HepG2 (cell line): ENCODE data around the gene ACOT8. TPM values are rescaled to one million over a fixed set of nuclear protein-coding genes. Genes with fewer than 3 reads are reported as not detected.

Experiments used
- BCL6 ChIP-seq: IDR thresholded peaks from 2 replicates; pipeline ENCODE4 v1.6.1; 2016; ENCODE audit warnings: missing genetic modification reagents, missing compliant biosample characterization
- GRHL1 ChIP-seq: sonication (generic); formaldehyde crosslinking; conservative IDR thresholded peaks from 2 replicates; pipeline ENCODE4 v1.8.0; 2022; ENCODE audit warnings: missing genetic modification reagents
- KDM1A ChIP-seq: IDR thresholded peaks from 2 replicates; pipeline ENCODE4 v1.6.1; 2016; ENCODE audit warnings: missing compliant biosample characterization
- MTA1 ChIP-seq: sonication (generic); formaldehyde crosslinking; IDR thresholded peaks from 2 replicates; pipeline ENCODE4 v1.4.0; 2020; ENCODE audit warnings: missing genetic modification reagents, mild to moderate bottlenecking, borderline replicate concordance
- MYPOP ChIP-seq: sonication (generic); formaldehyde crosslinking; IDR thresholded peaks from 2 replicates; pipeline ENCODE4 v1.8.1; 2023; ENCODE audit warnings: mild to moderate bottlenecking, moderate library complexity, missing genetic modification reagents
- ONECUT2 ChIP-seq: sonication (generic); formaldehyde crosslinking; IDR thresholded peaks from 2 replicates; pipeline ENCODE4 v1.4.0; 2020; ENCODE audit warnings: missing genetic modification reagents
- PHF5A ChIP-seq: IDR thresholded peaks from one replicate; pipeline ENCODE4 v1.6.1; 2018; ENCODE audit warnings: low read depth, missing genetic modification reagents; ENCODE audit not compliant: unreplicated experiment
- RARG ChIP-seq: sonication (generic); formaldehyde crosslinking; IDR thresholded peaks from 2 replicates; pipeline ENCODE4 v1.4.0; 2020; ENCODE audit warnings: low read depth, mild to moderate bottlenecking, missing genetic modification reagents
- RXRA ChIP-seq: sonication (generic); formaldehyde crosslinking; IDR thresholded peaks from 2 replicates; pipeline ENCODE4 v1.5.1; 2020; ENCODE audit warnings: missing genetic modification reagents
- THAP9 ChIP-seq: sonication (generic); formaldehyde crosslinking; IDR thresholded peaks from 2 replicates; pipeline ENCODE4; 2020; ENCODE audit warnings: missing genetic modification reagents, mild to moderate bottlenecking, borderline replicate concordance
- YY1 ChIP-seq: IDR thresholded peaks from 2 replicates; pipeline ENCODE4 v1.6.1; 2011; ENCODE audit warnings: low read length, low read depth, moderate library complexity, mild to moderate bottlenecking; ENCODE audit not compliant: insufficient read depth, insufficient replicate concordance
- ZBTB21 ChIP-seq: sonication (generic); formaldehyde crosslinking; IDR thresholded peaks from 2 replicates; pipeline ENCODE4 v1.4.0; 2020; ENCODE audit warnings: missing genetic modification reagents
- ZFP91 ChIP-seq: sonication (generic); formaldehyde crosslinking; IDR thresholded peaks from 2 replicates; pipeline ENCODE4 v1.9.0; 2022; ENCODE audit warnings: missing genetic modification reagents, mild to moderate bottlenecking, borderline replicate concordance
- ZGPAT ChIP-seq: IDR thresholded peaks from 2 replicates; pipeline ENCODE4 v1.6.1; 2016; ENCODE audit warnings: mild to moderate bottlenecking
- ZNF564 ChIP-seq: sonication (generic); formaldehyde crosslinking; IDR thresholded peaks from 2 replicates; pipeline ENCODE4 v1.8.1; 2023; ENCODE audit warnings: mild to moderate bottlenecking, missing genetic modification reagents
- ZNF569 ChIP-seq: sonication (generic); formaldehyde crosslinking; IDR thresholded peaks from 2 replicates; pipeline ENCODE4 v1.5.0; 2020; ENCODE audit warnings: mild to moderate bottlenecking, missing genetic modification reagents, moderate library complexity, borderline replicate concordance
- ZNF75D ChIP-seq: sonication (generic); formaldehyde crosslinking; IDR thresholded peaks from 2 replicates; pipeline ENCODE4 v1.8.1; 2023; ENCODE audit warnings: missing genetic modification reagents, mild to moderate bottlenecking, borderline replicate concordance
- ZNF775 ChIP-seq: sonication (generic); formaldehyde crosslinking; IDR thresholded peaks from 2 replicates; pipeline ENCODE4 v1.4.0; 2020; ENCODE audit warnings: missing genetic modification reagents, mild to moderate bottlenecking, moderate library complexity, borderline replicate concordance
- polyA plus RNA-seq, 8 experiments: library from polyadenylated mRNA; depleted of rRNA in 3 of 8; stranded (reverse) in 7 of 8; unstranded in 1 of 8; fragments of >200 nt; fragmentation: Illumina TruSeq in 4 of 8; extraction: Trizol in 4 of 8; gene quantifications; 2 replicates each; pipeline versions ENCODE4 v1.2.1 to v1.2.3, GENCODE V29; 2011 to 2016; ENCODE audit warnings: low read depth in 4 of 8, missing spikeins in 1 of 8, mixed read lengths in 1 of 8; ENCODE audit not compliant: insufficient read depth in 1 of 8
- total RNA-seq, 5 experiments: library from RNA; depleted of rRNA; stranded (reverse); fragments of >200 nt; fragmentation: Illumina TruSeq; extraction: Trizol; gene quantifications; 2 replicates each; pipeline ENCODE4 v1.2.3, GENCODE V29; 2016; ENCODE audit warnings: low read depth in 1 of 5

Gene ACOT8
- total and polyA plus RNA-seq, 2 of the 13 experiments (the other 11 are each of a cell fraction or from before 2014, with no cell fraction given), result 31.4 to 45.5 TPM

- TF ChIP-seq THAP9 (CRISPR knock-in tag) (peak; percentile 62; the same call in 1 of the 2 replicates), YY1 (no peak), PHF5A (CRISPR knock-in tag) (no peak), ZFP91 (CRISPR knock-in tag) (no peak), ZNF564 (CRISPR knock-in tag) (no peak), MTA1 (no peak), GRHL1 (no peak), ZNF75D (no peak), ONECUT2 (CRISPR knock-in tag) (no peak), ZBTB21 (no peak), KDM1A (CRISPR knock-in tag) (0 out of 2 replicates have a peak, but pooled peaks have one; percentile 37), MYPOP (CRISPR knock-in tag) (no peak), RARG (CRISPR knock-in tag) (no peak), ZNF775 (CRISPR knock-in tag) (no peak), ZGPAT (CRISPR knock-in tag) (peak; percentile 83), RXRA (0 out of 2 replicates have a peak, but pooled peaks have one; percentile 33), BCL6 (CRISPR knock-in tag) (peak; percentile 72), ZNF569 (CRISPR knock-in tag) (no peak)
Observed at GRCh38 chr20:45863543-45864470, 6.6 kb upstream of the ACOT8 start (continued).
